SK-N-SH (cell line): ENCODE results near the gene FLRT3. TPM values are rescaled to one million over a fixed set of nuclear protein-coding genes. Genes with fewer than 3 reads are reported as not detected.

ENCODE experiments used
- CTCF ChIA-PET: fragments of 300-600, 350-600 bp; formaldehyde crosslinking; extraction: SDS; loops from one replicate; lab custom pipeline; 2021; lab: Yijun Ruan, JAX
- POLR2A ChIA-PET: fragments of 350-600 bp; sonication (Branson Sonifier 250); formaldehyde crosslinking; extraction: SDS; loops from one replicate; lab custom pipeline; 2020; ENCODE audit warnings: antibody characterized with exemption, inconsistent platforms; lab: Yijun Ruan, JAX
- DNase-seq: peaks from one replicate; pipeline ENCODE4 v3.0.0; 2012
- H2AFZ ChIP-seq: fragments of 200-600 bp; sonication (generic); 2 replicates; pipeline ENCODE4 v1.8.1; 2016; ENCODE audit warnings: antibody characterized with exemption, mild to moderate bottlenecking, low read depth
- H3F3A ChIP-seq: fragments of 200-600 bp; sonication (generic); replicated peaks from 2 replicates; pipeline ENCODE3; 2016; ENCODE audit warnings: antibody characterized with exemption, mild to moderate bottlenecking; ENCODE audit not compliant: insufficient read depth
- H3K27ac ChIP-seq, 2 experiments: fragments of 200-500 bp in 1 of 2; fragments of 200-600 bp in 1 of 2; sonication (Bioruptor generic) in 1 of 2; sonication (generic), shearing (Covaris generic) in 1 of 2; 2 replicates each; pipeline versions ENCODE4 v1.5.1 to v1.6.1; 2014 to 2016; ENCODE audit warnings: low read depth in 2 of 2, inconsistent platforms in 1 of 2, low read length in 1 of 2, mild to moderate bottlenecking in 1 of 2, mixed read lengths in 1 of 2
- H3K27me3 ChIP-seq: fragments of 200-600 bp; sonication (generic), shearing (Covaris generic); 2 replicates; pipeline ENCODE4 v1.6.1; 2016; ENCODE audit warnings: mixed run types; ENCODE audit not compliant: insufficient read depth
- H3K36me3 ChIP-seq, 2 experiments: fragments of 200-500 bp in 1 of 2; fragments of 200-600 bp in 1 of 2; sonication (Bioruptor generic) in 1 of 2; sonication (generic) in 1 of 2; replicated peaks in 1 of 2; 2 replicates each; pipeline versions ENCODE3 to v1.5.1; 2014 to 2016; ENCODE audit warnings: low read length in 1 of 2, mild to moderate bottlenecking in 1 of 2; ENCODE audit not compliant: insufficient read depth in 2 of 2, control insufficient read depth in 1 of 2
- H3K4me1 ChIP-seq, 2 experiments: fragments of 200-500 bp in 1 of 2; fragments of 200-600 bp in 1 of 2; sonication (Bioruptor generic) in 1 of 2; sonication (generic), shearing (Covaris generic) in 1 of 2; 2 replicates each; pipeline versions ENCODE4 v1.5.1 to v1.6.1; 2014 to 2016; ENCODE audit warnings: low read depth in 1 of 2, low read length in 1 of 2, mixed run types in 1 of 2; ENCODE audit not compliant: insufficient read depth in 2 of 2, control insufficient read depth in 1 of 2
- H3K4me2 ChIP-seq: fragments of 200-600 bp; sonication (generic), shearing (Covaris generic); 2 replicates; pipeline ENCODE4 v1.6.1; 2017; ENCODE audit warnings: mixed run types
- H3K4me3 ChIP-seq, 2 experiments: fragments of 200-500 bp in 1 of 2; fragments of 200-600 bp in 1 of 2; sonication (Bioruptor generic) in 1 of 2; sonication (generic), shearing (Covaris generic) in 1 of 2; 2 replicates each; pipeline versions ENCODE4 v1.5.1 to v1.8.1; 2014 to 2016; ENCODE audit warnings: low read depth in 2 of 2, inconsistent platforms in 1 of 2, low read length in 1 of 2, mild to moderate bottlenecking in 1 of 2, mixed read lengths in 1 of 2, moderate library complexity in 1 of 2
- H3K79me2 ChIP-seq: fragments of 200-600 bp; sonication (generic); 2 replicates; pipeline ENCODE4 v1.8.1; 2017; ENCODE audit warnings: mild to moderate bottlenecking; ENCODE audit not compliant: insufficient read depth
- H3K9ac ChIP-seq: fragments of 200-600 bp; sonication (generic); 2 replicates; pipeline ENCODE4 v1.6.1; 2017; ENCODE audit warnings: mixed run types
- H3K9me2 ChIP-seq: fragments of 200-600 bp; sonication (generic); 2 replicates; pipeline ENCODE4 v1.6.1; 2017; ENCODE audit warnings: mixed run types
- H3K9me3 ChIP-seq: fragments of 200-600 bp; sonication (generic); 2 replicates; pipeline ENCODE4 v1.6.1; 2017; ENCODE audit warnings: mixed run types, mild to moderate bottlenecking, moderate library complexity
- H4K20me1 ChIP-seq: fragments of 200-600 bp; sonication (generic); 2 replicates; pipeline ENCODE4 v1.6.1; 2017; ENCODE audit warnings: mild to moderate bottlenecking, mixed run types; ENCODE audit not compliant: insufficient read depth
- ELF1 ChIP-seq: IDR thresholded peaks from 2 replicates; pipeline ENCODE4 v1.4.0; 2012
- EZH2phosphoT487 ChIP-seq: fragments of 200-600 bp; sonication (generic); IDR thresholded peaks from 2 replicates; pipeline ENCODE4 v1.6.1; 2017; ENCODE audit warnings: low read depth, mixed run types, mild to moderate bottlenecking, antibody characterized with exemption, moderate library complexity, borderline replicate concordance
- FOXJ3 ChIP-seq: sonication (generic); formaldehyde crosslinking; IDR thresholded peaks from 2 replicates; pipeline ENCODE4 v1.5.1; 2020; ENCODE audit warnings: mild to moderate bottlenecking, missing genetic modification reagents
- FOXM1 ChIP-seq: IDR thresholded peaks from 2 replicates; pipeline ENCODE4 v1.4.0; 2012; ENCODE audit warnings: low read depth, mild to moderate bottlenecking
- JUND ChIP-seq: IDR thresholded peaks from 2 replicates; pipeline ENCODE4 v1.4.0; 2012
- MXI1 ChIP-seq: IDR thresholded peaks from 2 replicates; pipeline ENCODE4 v1.6.1; 2012; ENCODE audit warnings: mild to moderate bottlenecking, low read depth, low read length, improper control_type of control experiment
- NFIC ChIP-seq: IDR thresholded peaks from 2 replicates; pipeline ENCODE4 v1.4.0; 2012; ENCODE audit warnings: borderline replicate concordance
- NRF1 ChIP-seq: IDR thresholded peaks from 2 replicates; pipeline ENCODE4 v1.6.1; 2012; ENCODE audit warnings: low read depth, mild to moderate bottlenecking, low read length
- POLR2AphosphoS5 ChIP-seq: IDR thresholded peaks from 2 replicates; pipeline ENCODE4 v1.6.1; 2012; ENCODE audit warnings: low read depth, low read length
- RAD21 ChIP-seq: IDR thresholded peaks from 2 replicates; pipeline ENCODE4 v1.6.1; 2012; ENCODE audit warnings: mild to moderate bottlenecking, low read length
- RFX5 ChIP-seq: IDR thresholded peaks from 2 replicates; pipeline ENCODE4 v1.6.1; 2012; ENCODE audit warnings: mild to moderate bottlenecking, improper control_type of control experiment, low read length
- TCF12 ChIP-seq: IDR thresholded peaks from 2 replicates; pipeline ENCODE4 v1.4.0; 2012
- TEAD4 ChIP-seq: IDR thresholded peaks from 2 replicates; pipeline ENCODE4 v1.4.0; 2012; ENCODE audit warnings: mild to moderate bottlenecking, borderline replicate concordance; ENCODE audit not compliant: insufficient read depth
- YY1 ChIP-seq: IDR thresholded peaks from 2 replicates; pipeline ENCODE4 v1.4.0; 2012; ENCODE audit warnings: low read depth, mild to moderate bottlenecking
- WGBS: methylation state at CpG from one replicate; pipeline ENCODE4 v1.1.6; 2017; ENCODE audit warnings: low lambda C conversion rate; 5-methylcytosine and 5-hydroxymethylcytosine counted together
- polyA plus RNA-seq, 3 experiments: library from polyadenylated mRNA; depleted of rRNA; stranded (reverse); fragments of >200 nt; gene quantifications; 2 replicates each; pipeline ENCODE4 v1.2.3, GENCODE V29; 2012
- TF ChIP-seq, protein P1 (sequence below): IDR thresholded peaks from 2 replicates; pipeline ENCODE4; 2012
- TF ChIP-seq, protein P2 (sequence below): IDR thresholded peaks from 2 replicates; pipeline ENCODE4 v1.6.1; 2012; ENCODE audit warnings: mild to moderate bottlenecking, low read depth, low read length, moderate library complexity
- TF ChIP-seq, protein P3 (sequence below): IDR thresholded peaks from 2 replicates; pipeline ENCODE4 v1.4.0; 2012; ENCODE audit warnings: low read depth, borderline replicate concordance
- TF ChIP-seq, protein P4 (sequence below): IDR thresholded peaks from 2 replicates; pipeline ENCODE4 v1.4.0; 2012; ENCODE audit warnings: low read depth, borderline replicate concordance
- TF ChIP-seq, protein P5 (sequence below): fragments of 150-350 bp; IDR thresholded peaks from 2 replicates; pipeline ENCODE4 v1.6.1; 2017; ENCODE audit warnings: antibody characterized with exemption, low read length, low read depth, borderline replicate concordance

FLRT3 gene
- polyA plus RNA-seq, 1 of the 3 experiments (the other 2 are of a cell fraction): 1.8 TPM

DNA sequence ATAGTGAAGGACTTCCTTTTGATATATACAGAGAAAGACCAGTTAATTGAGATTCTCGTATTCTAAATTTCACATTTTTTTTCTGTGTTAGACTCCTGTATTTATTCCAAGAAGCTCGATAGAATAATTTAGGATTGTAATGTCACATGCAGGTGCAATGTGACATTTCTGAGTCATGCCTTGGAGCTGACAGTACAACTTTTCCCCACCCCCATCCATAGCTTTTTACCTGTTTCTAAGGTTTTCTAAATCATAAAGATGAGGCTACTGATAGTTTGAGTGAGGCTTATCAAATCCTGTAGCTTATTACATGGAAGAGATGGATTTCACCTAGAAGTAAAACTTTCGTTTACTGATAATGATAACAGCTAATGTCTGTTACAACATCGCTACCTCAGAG, 37.6 kb downstream of the FLRT3 start:
- no peak for TF ChIP-seq TEAD4
- TF ChIP-seq, protein P1, sequence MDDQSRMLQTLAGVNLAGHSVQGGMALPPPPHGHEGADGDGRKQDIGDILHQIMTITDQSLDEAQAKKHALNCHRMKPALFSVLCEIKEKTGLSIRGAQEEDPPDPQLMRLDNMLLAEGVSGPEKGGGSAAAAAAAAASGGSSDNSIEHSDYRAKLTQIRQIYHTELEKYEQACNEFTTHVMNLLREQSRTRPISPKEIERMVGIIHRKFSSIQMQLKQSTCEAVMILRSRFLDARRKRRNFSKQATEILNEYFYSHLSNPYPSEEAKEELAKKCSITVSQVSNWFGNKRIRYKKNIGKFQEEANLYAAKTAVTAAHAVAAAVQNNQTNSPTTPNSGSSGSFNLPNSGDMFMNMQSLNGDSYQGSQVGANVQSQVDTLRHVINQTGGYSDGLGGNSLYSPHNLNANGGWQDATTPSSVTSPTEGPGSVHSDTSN: no peak
- no peak for TF ChIP-seq YY1
- TF ChIP-seq NRF1: no peak
- no peak for TF ChIP-seq RAD21
- ChIA-PET CTCF (no interaction called here), POLR2A (no interaction called here)
- Histone ChIP-seq H3K4me2 (no peak overlapping the region), H3K9me2 (no peaks in the 10 kb centered on the region), H2AFZ (no peak overlapping the region), H3K4me3 (no peak overlapping the region), H3F3A (no peaks in the 10 kb centered on the region), H3K9me3 (no peaks in the 10 kb centered on the region), H3K9ac (no peak overlapping the region), H3K36me3 (no peaks in the 10 kb centered on the region), H3K79me2 (no peaks in the 10 kb centered on the region), H3K4me1 (no peaks in the 10 kb centered on the region), H3K27me3 (no peaks in the 10 kb centered on the region), H4K20me1 (no peaks in the 10 kb centered on the region), H3K27ac (no peak overlapping the region)
- 55% methylated on average over 4 of the region's 4 CpGs for WGBS
- no peak for DNase-seq

DNA sequence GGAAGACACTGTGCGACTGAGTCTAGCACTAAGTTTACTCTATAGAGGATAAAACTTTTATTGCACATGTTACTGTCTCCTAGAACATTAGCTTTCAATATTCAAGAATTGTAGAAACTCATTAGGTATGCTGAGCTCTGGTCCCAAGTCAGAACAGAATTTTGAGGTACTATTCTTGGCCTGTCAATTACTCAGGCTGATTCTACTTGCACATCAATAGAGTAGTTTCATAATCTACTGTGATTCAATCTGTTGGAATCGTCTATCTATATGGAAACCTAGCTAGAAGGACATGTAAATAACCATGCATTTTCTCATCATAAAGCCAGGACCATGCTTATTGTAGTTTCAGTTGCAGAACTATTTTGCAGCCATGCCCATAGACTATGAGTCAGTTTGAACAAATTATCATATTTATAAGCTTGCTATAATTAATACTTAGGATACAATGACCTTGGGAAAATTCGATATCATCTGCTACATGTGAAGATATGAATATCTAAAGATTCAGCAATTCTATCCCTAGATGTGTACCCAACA, 41.6 kb downstream of the FLRT3 start:
- POLR2A ChIA-PET: no interaction called here
- DNase-seq: no peak
- Histone ChIP-seq H3K9me2 (no peaks in the 10 kb centered on the region), H3K9ac (no peak overlapping the region), H2AFZ (no peak overlapping the region), H3F3A (no peaks in the 10 kb centered on the region), H3K4me1 (no peaks in the 10 kb centered on the region), H3K79me2 (no peaks in the 10 kb centered on the region), H4K20me1 (no peaks in the 10 kb centered on the region), H3K36me3 (no peaks in the 10 kb centered on the region), H3K4me2 (no peak overlapping the region), H3K27ac (no peak overlapping the region), H3K9me3 (no peaks in the 10 kb centered on the region), H3K4me3 (no peak overlapping the region), H3K27me3 (no peaks in the 10 kb centered on the region)
- 4% methylated on average over 3 of the region's 3 CpGs for WGBS
- CTCF ChIA-PET: interaction anchor here (1.0 kb wide), 1 partner anchor 1674 kb away, joined by 3 read pairs; no protein-coding TSS in a partner anchor
- TF ChIP-seq RFX5 (no peak), JUND (no peak), POLR2AphosphoS5 (no peak), TCF12 (no peak), TEAD4 (no peak), FOXM1 (no peak), ELF1 (no peak), MXI1 (no peak), FOXJ3 (CRISPR knock-in tag) (no peak), EZH2phosphoT487 (no peak), NFIC (no peak)
- TF ChIP-seq, protein P1: no peak
- TF ChIP-seq, protein P2, sequence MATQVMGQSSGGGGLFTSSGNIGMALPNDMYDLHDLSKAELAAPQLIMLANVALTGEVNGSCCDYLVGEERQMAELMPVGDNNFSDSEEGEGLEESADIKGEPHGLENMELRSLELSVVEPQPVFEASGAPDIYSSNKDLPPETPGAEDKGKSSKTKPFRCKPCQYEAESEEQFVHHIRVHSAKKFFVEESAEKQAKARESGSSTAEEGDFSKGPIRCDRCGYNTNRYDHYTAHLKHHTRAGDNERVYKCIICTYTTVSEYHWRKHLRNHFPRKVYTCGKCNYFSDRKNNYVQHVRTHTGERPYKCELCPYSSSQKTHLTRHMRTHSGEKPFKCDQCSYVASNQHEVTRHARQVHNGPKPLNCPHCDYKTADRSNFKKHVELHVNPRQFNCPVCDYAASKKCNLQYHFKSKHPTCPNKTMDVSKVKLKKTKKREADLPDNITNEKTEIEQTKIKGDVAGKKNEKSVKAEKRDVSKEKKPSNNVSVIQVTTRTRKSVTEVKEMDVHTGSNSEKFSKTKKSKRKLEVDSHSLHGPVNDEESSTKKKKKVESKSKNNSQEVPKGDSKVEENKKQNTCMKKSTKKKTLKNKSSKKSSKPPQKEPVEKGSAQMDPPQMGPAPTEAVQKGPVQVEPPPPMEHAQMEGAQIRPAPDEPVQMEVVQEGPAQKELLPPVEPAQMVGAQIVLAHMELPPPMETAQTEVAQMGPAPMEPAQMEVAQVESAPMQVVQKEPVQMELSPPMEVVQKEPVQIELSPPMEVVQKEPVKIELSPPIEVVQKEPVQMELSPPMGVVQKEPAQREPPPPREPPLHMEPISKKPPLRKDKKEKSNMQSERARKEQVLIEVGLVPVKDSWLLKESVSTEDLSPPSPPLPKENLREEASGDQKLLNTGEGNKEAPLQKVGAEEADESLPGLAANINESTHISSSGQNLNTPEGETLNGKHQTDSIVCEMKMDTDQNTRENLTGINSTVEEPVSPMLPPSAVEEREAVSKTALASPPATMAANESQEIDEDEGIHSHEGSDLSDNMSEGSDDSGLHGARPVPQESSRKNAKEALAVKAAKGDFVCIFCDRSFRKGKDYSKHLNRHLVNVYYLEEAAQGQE: no peak
- TF ChIP-seq, protein P3, sequence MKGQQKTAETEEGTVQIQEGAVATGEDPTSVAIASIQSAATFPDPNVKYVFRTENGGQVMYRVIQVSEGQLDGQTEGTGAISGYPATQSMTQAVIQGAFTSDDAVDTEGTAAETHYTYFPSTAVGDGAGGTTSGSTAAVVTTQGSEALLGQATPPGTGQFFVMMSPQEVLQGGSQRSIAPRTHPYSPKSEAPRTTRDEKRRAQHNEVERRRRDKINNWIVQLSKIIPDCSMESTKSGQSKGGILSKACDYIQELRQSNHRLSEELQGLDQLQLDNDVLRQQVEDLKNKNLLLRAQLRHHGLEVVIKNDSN: no peak
- TF ChIP-seq, protein P4, sequence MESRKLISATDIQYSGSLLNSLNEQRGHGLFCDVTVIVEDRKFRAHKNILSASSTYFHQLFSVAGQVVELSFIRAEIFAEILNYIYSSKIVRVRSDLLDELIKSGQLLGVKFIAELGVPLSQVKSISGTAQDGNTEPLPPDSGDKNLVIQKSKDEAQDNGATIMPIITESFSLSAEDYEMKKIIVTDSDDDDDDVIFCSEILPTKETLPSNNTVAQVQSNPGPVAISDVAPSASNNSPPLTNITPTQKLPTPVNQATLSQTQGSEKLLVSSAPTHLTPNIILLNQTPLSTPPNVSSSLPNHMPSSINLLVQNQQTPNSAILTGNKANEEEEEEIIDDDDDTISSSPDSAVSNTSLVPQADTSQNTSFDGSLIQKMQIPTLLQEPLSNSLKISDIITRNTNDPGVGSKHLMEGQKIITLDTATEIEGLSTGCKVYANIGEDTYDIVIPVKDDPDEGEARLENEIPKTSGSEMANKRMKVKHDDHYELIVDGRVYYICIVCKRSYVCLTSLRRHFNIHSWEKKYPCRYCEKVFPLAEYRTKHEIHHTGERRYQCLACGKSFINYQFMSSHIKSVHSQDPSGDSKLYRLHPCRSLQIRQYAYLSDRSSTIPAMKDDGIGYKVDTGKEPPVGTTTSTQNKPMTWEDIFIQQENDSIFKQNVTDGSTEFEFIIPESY: no peak
- TF ChIP-seq, protein P5, sequence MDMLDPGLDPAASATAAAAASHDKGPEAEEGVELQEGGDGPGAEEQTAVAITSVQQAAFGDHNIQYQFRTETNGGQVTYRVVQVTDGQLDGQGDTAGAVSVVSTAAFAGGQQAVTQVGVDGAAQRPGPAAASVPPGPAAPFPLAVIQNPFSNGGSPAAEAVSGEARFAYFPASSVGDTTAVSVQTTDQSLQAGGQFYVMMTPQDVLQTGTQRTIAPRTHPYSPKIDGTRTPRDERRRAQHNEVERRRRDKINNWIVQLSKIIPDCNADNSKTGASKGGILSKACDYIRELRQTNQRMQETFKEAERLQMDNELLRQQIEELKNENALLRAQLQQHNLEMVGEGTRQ: no peak
